Neural progenitor cell (in vitro differentiated cells): ENCODE results near the gene CYTH1. TPM values are rescaled to one million over a fixed set of nuclear protein-coding genes. Genes with fewer than 3 reads are reported as not detected.

ENCODE experiments used
- DNase-seq: peaks from one replicate; pipeline ENCODE4 v3.0.0-alpha.2; 2016; ENCODE audit warnings: low spot score
- H2AFZ ChIP-seq: fragments of 200-600 bp; sonication (generic); replicated peaks from 2 replicates; pipeline ENCODE4 v1.6.1; 2016; ENCODE audit warnings: antibody characterized with exemption
- H3F3A ChIP-seq: fragments of 200-600 bp; sonication (generic); 2 replicates; pipeline ENCODE4 v1.6.1; 2016; ENCODE audit warnings: antibody characterized with exemption, low read depth
- H3K27ac ChIP-seq: fragments of 200-600 bp; sonication (generic); 2 replicates; pipeline ENCODE4 v1.5.1; 2016; ENCODE audit warnings: mild to moderate bottlenecking
- H3K27me3 ChIP-seq: fragments of 200-600 bp; sonication (generic); 2 replicates; pipeline ENCODE4 v1.6.1; 2016; ENCODE audit warnings: mild to moderate bottlenecking, moderate library complexity
- H3K36me3 ChIP-seq: fragments of 200-600 bp; sonication (generic); 2 replicates; pipeline ENCODE4 v1.5.1; 2016
- H3K4me1 ChIP-seq: fragments of 200-600 bp; sonication (generic); 2 replicates; pipeline ENCODE4 v1.6.1; 2016; ENCODE audit warnings: mixed run types
- H3K4me2 ChIP-seq: fragments of 200-600 bp; sonication (generic); 2 replicates; pipeline ENCODE4 v1.6.1; 2016
- H3K4me3 ChIP-seq: fragments of 200-600 bp; sonication (generic); 2 replicates; pipeline ENCODE4 v1.5.1; 2016
- H3K79me2 ChIP-seq: fragments of 200-600 bp; sonication (generic); 2 replicates; pipeline ENCODE4 v1.6.1; 2016; ENCODE audit warnings: low read depth
- H3K9ac ChIP-seq: fragments of 200-600 bp; sonication (generic); 2 replicates; pipeline ENCODE4 v1.6.1; 2016
- H3K9me3 ChIP-seq: fragments of 200-600 bp; sonication (generic); 2 replicates; pipeline ENCODE4 v1.5.1; 2016; ENCODE audit warnings: low read depth
- H4K20me1 ChIP-seq: fragments of 200-600 bp; sonication (generic); 2 replicates; pipeline ENCODE4 v1.6.1; 2016; ENCODE audit warnings: low read depth
- H3K27ac Mint-ChIP-seq: 3 replicates; pipeline ENCODE4 v1.8.0; 2021; ENCODE audit warnings: mixed read lengths
- H3K27me3 Mint-ChIP-seq: 2 replicates; pipeline ENCODE4 v1.8.0; 2022; ENCODE audit warnings: low read depth, mild to moderate bottlenecking, inconsistent platforms, moderate library complexity, mixed read lengths; ENCODE audit not compliant: insufficient read depth
- H3K36me3 Mint-ChIP-seq: 3 replicates; pipeline ENCODE4 v1.8.0; 2021; ENCODE audit warnings: mixed read lengths
- H3K4me1 Mint-ChIP-seq: 3 replicates; pipeline ENCODE4 v1.8.0; 2021; ENCODE audit warnings: mixed read lengths
- H3K4me3 Mint-ChIP-seq: 3 replicates; pipeline ENCODE4 v1.8.0; 2021; ENCODE audit warnings: mild to moderate bottlenecking, moderate library complexity, mixed read lengths
- H3K9me3 Mint-ChIP-seq: 3 replicates; pipeline ENCODE4 v1.8.0; 2020; ENCODE audit warnings: mixed read lengths
- CTCF ChIP-seq: fragments of 200-600 bp; sonication (generic); IDR thresholded peaks from 2 replicates; pipeline ENCODE4 v1.5.1; 2017; ENCODE audit warnings: antibody characterized with exemption, mild to moderate bottlenecking
- EZH2 ChIP-seq: fragments of 200-600 bp; sonication (generic); IDR thresholded peaks from 2 replicates; pipeline ENCODE4 v1.6.1; 2017; ENCODE audit warnings: antibody characterized with exemption, mild to moderate bottlenecking, moderate library complexity
- EZH2phosphoT487 ChIP-seq: fragments of 200-600 bp; sonication (generic); IDR thresholded peaks from 2 replicates; pipeline ENCODE4 v1.6.1; 2017; ENCODE audit warnings: antibody characterized with exemption
- total RNA-seq: library from RNA; depleted of rRNA; stranded (reverse); fragments of >200 nt; gene quantifications from 2 replicates; pipeline ENCODE4 v1.2.3, GENCODE V29; 2015; ENCODE audit warnings: low replicate concordance

The CYTH1 gene
- total RNA-seq, 1 donor from 2014 or later = 14.8 TPM

DNA sequence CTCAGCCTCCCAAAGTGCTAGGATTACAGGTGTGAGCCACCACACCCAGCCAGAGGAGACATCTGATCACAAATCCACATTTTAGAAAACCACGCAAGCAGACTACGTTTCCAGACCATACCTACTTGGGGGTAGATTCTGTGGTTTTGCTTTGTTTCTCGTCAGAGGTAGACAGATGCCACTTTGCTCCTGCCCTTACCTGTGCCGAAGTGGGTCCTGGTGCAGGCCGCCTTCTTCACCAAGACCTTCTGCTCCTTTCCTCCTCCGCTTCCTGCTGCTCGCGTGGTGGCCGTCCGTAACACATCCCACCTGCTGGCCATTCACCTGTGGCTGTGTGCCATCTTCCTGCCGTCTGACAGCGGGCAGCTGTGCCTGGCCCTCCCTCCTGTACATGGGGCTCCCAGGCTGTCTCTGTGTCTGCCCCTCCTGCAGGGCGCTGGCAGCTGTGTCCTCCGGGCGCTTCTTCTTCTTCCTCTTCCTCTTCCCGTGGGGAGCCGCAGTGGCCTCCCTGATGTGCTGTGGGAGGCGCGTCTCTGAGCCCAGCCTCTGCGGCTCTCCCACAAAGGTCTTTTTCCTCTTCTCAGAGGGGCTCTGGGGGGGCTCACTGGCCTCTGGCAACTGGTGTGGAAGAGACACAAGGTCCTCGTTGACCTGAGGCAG lies 21.2 kb upstream of the CYTH1 start:
- Mint-ChIP-seq H3K36me3 (peaks cover 31% of the 10 kb centered on the region), H3K27me3 (peaks cover 4% of the 10 kb centered on the region), H3K4me3 (no peak overlapping the region), H3K9me3 (no peaks in the 10 kb centered on the region), H3K4me1 (no peaks in the 10 kb centered on the region), H3K27ac (no peak overlapping the region)
- H3K27me3 ChIP-seq = no peaks in the 10 kb centered on the region
- H3F3A ChIP-seq = no peaks in the 10 kb centered on the region
- no peak overlapping the region for H3K4me2 ChIP-seq
- H3K9ac ChIP-seq = no peak overlapping the region
- H3K9me3 ChIP-seq = no peaks in the 10 kb centered on the region
- no peaks in the 10 kb centered on the region for H3K4me1 ChIP-seq
- H3K36me3 ChIP-seq = no peaks in the 10 kb centered on the region
- no peak for DNase-seq
- H3K4me3 ChIP-seq = no peak overlapping the region
- no peak overlapping the region for H2AFZ ChIP-seq
- no peaks in the 10 kb centered on the region for H4K20me1 ChIP-seq
- no peak overlapping the region for H3K27ac ChIP-seq
- no peaks in the 10 kb centered on the region for H3K79me2 ChIP-seq
- TF ChIP-seq EZH2phosphoT487 (no peak), EZH2 (no peak), CTCF (no peak)

- Histone ChIP-seq H3K27ac (no peak overlapping the region), H3K4me3 (no peak overlapping the region), H3K4me2 (no peak overlapping the region), H3K36me3 (no peaks in the 10 kb centered on the region), H3K79me2 (no peaks in the 10 kb centered on the region), H3K9me3 (no peaks in the 10 kb centered on the region), H4K20me1 (no peaks in the 10 kb centered on the region), H3K27me3 (no peaks in the 10 kb centered on the region), H3F3A (no peaks in the 10 kb centered on the region), H3K4me1 (no peaks in the 10 kb centered on the region), H3K9ac (no peak overlapping the region), H2AFZ (no peak overlapping the region)
- no peaks in the 10 kb centered on the region for H3K4me1 Mint-ChIP-seq
- TF ChIP-seq EZH2phosphoT487 (no peak), CTCF (no peak), EZH2 (no peak)
- DNase-seq = no peak
- no peaks in the 10 kb centered on the region for H3K9me3 Mint-ChIP-seq
- H3K4me3 Mint-ChIP-seq = no peak overlapping the region
- peaks cover 33% of the 10 kb centered on the region for H3K36me3 Mint-ChIP-seq
- H3K27me3 Mint-ChIP-seq = peaks cover 4% of the 10 kb centered on the region
- H3K27ac Mint-ChIP-seq = no peak overlapping the region
These were observed 20.4 kb upstream of the CYTH1 start for GRCh38 chr17:78802459-78802858.

- H3K36me3 ChIP-seq = no peaks in the 10 kb centered on the region
- H3K4me3 ChIP-seq = no peak overlapping the region
- Mint-ChIP-seq H3K27me3 (peaks cover 5% of the 10 kb centered on the region), H3K36me3 (peaks cover 33% of the 10 kb centered on the region), H3K9me3 (no peaks in the 10 kb centered on the region), H3K4me1 (no peaks in the 10 kb centered on the region), H3K27ac (no peak overlapping the region), H3K4me3 (no peak overlapping the region)
- DNase-seq = no peak
- no peak for TF ChIP-seq EZH2phosphoT487
- TF ChIP-seq CTCF = no peak
- TF ChIP-seq EZH2 = no peak
- H3K27ac ChIP-seq = no peak overlapping the region
- H3K9ac ChIP-seq = no peak overlapping the region
- H3K27me3 ChIP-seq = no peaks in the 10 kb centered on the region
- H2AFZ ChIP-seq = no peak overlapping the region
- no peaks in the 10 kb centered on the region for H3K9me3 ChIP-seq
- H3K4me1 ChIP-seq = no peaks in the 10 kb centered on the region
- no peaks in the 10 kb centered on the region for H3K79me2 ChIP-seq
- no peaks in the 10 kb centered on the region for H4K20me1 ChIP-seq
- H3F3A ChIP-seq = no peaks in the 10 kb centered on the region
- H3K4me2 ChIP-seq = no peak overlapping the region
These were observed 19.9 kb upstream of the CYTH1 start for GRCh38 chr17:78802008-78802407.
